NCI-H2171 (cell line): ENCODE measurements around the gene RPL29.

Experiments used
- DNase-seq: peaks from one replicate; lab custom pipeline; 2025; lab: John Stamatoyannopoulos, UW

RPL29 gene

GRCh38 chr3:51963951-51964451 is 31.7 kb downstream of the RPL29 start:
- DNase-seq = no peak

- DNase-seq = no peak
Observed at GRCh38 chr3:51962854-51963530, 32.7 kb downstream of the RPL29 start.

- DNase-seq = no peak
Observed at GRCh38 chr3:51961602-51962569, 33.8 kb downstream of the RPL29 start.

- no peak for DNase-seq
Observed at GRCh38 chr3:51961011-51961410, 34.7 kb downstream of the RPL29 start.

GRCh38 chr3:51960386-51960785 is 35.3 kb downstream of the RPL29 start:
- no peak for DNase-seq

GRCh38 chr3:51959651-51960050 is 36.0 kb downstream of the RPL29 start:
- DNase-seq = no peak

GRCh38 chr3:51958603-51959521 is 36.8 kb downstream of the RPL29 start:
- DNase-seq = no peak

- DNase-seq = no peak
Observed at GRCh38 chr3:51957520-51958205, 38.0 kb downstream of the RPL29 start.

GRCh38 chr3:51955893-51956770 is 39.6 kb downstream of the RPL29 start:
- peak; percentile 64 for DNase-seq

- DNase-seq = no peak
Observed at GRCh38 chr3:51955175-51955892, 40.4 kb downstream of the RPL29 start, which contains the start of gene GPR62. GPR62 (plus strand) TSS chr3:51955381; CDS start chr3:51955653, 272 bp downstream.

GRCh38 chr3:51954713-51955112 is 41.0 kb downstream of the RPL29 start:
- no peak for DNase-seq

GRCh38 chr3:51954105-51954504 is 41.6 kb downstream of the RPL29 start:
- no peak for DNase-seq

GRCh38 chr3:51953445-51953844 is 42.2 kb downstream of the RPL29 start:
- DNase-seq = no peak

GRCh38 chr3:51950899-51951298 is 44.8 kb downstream of the RPL29 start:
- no peak for DNase-seq

- no peak for DNase-seq
Observed at GRCh38 chr3:51949121-51949520, 46.6 kb downstream of the RPL29 start.

- DNase-seq = no peak
Observed at GRCh38 chr3:51948016-51948580, 47.6 kb downstream of the RPL29 start.

GRCh38 chr3:51947215-51947900 is 48.3 kb downstream of the RPL29 start:
- no peak for DNase-seq

GRCh38 chr3:51946796-51947195 is 48.9 kb downstream of the RPL29 start:
- no peak for DNase-seq
